Measurements from ENCODE around the gene PXDN.

GRCh38 chr2:1642066-1642861, 102.1 kb downstream of the PXDN start:
- TF ChIP-seq CTCF (IDR thresholded peaks at IDR 0.05 in 2 of 3, conservative IDR thresholded peaks at IDR 0.05 in 1 of 3; ENCODE audit: insufficient read depth in 2 of 3, low read depth in 1 of 3, low read length in 3 of 3) (no peak), DNMT1 (IDR thresholded peaks at IDR 0.05) (no peak), MYC (IDR thresholded peaks at IDR 0.05; ENCODE audit: low read depth, low read length) (no peak), MYC (CRISPR knock-in tag; IDR thresholded peaks at IDR 0.05; ENCODE audit: borderline replicate concordance, low read depth) (no peak), TFE3 (CRISPR knock-in tag; IDR thresholded peaks at IDR 0.05) (no peak), EWSR1 (IDR thresholded peaks at IDR 0.05; ENCODE audit: borderline replicate concordance, low read depth, partially characterized antibody) (no peak), MAFK (IDR thresholded peaks at IDR 0.05; ENCODE audit: low read length) (no peak)

Data from K562 (cell line).